Stimulated activated CD8-positive, alpha-beta memory T cell treated with anti-CD3 and anti-CD28 coated beads, Interleukin-7, amount 100 ng/mL, for 24 hours (primary cell): ENCODE data around the gene NUP62.
"Not testable (repeated sequence)": the region's sequence is repeated elsewhere in the genome, so short reads cannot be mapped to it uniquely, and the experiment has no call there.

Source experiments
- DNase-seq: peaks from one replicate; pipeline ENCODE4 v3.0.0-alpha.2; 2020; ENCODE audit warnings: low read depth

Gene NUP62

GRCh38 chr19:49929121-49929610 lies at the start of gene NUP62, which contains the start of gene ATF5:
NUP62 (minus strand) TSS chr19:49929504; CDS start chr19:49909807, 19,697 bp downstream.
ATF5 (plus strand) TSS chr19:49929205; CDS start chr19:49930851, 1,646 bp downstream.
- peak; percentile 89 for DNase-seq

GRCh38 chr19:49978324-49978723 lies 49.0 kb upstream of the NUP62 start:
- no peak for DNase-seq

GRCh38 chr19:49977881-49978280 lies 48.6 kb upstream of the NUP62 start:
- DNase-seq = no peak

- DNase-seq = no peak
Observed at GRCh38 chr19:49977076-49977475, 47.8 kb upstream of the NUP62 start.

GRCh38 chr19:49976496-49976895 lies 47.2 kb upstream of the NUP62 start:
- no peak for DNase-seq

GRCh38 chr19:49975051-49975450 lies 45.7 kb upstream of the NUP62 start:
- DNase-seq = no peak

GRCh38 chr19:49973987-49974386 lies 44.7 kb upstream of the NUP62 start:
- DNase-seq = no peak

GRCh38 chr19:49972841-49973240 lies 43.5 kb upstream of the NUP62 start:
- no peak for DNase-seq

GRCh38 chr19:49971991-49972411 lies 42.7 kb upstream of the NUP62 start:
- DNase-seq = no peak

GRCh38 chr19:49969355-49969754 lies 40.1 kb upstream of the NUP62 start:
- not testable (repeated sequence) for DNase-seq

GRCh38 chr19:49968279-49968922 lies 39.1 kb upstream of the NUP62 start:
- no peak for DNase-seq

- DNase-seq = not testable (repeated sequence)
Observed at GRCh38 chr19:49960980-49961379, 31.7 kb upstream of the NUP62 start, which contains the start of gene SIGLEC11. SIGLEC11 (minus strand) TSS chr19:49961172; CDS start chr19:49961081, 91 bp downstream.

- DNase-seq = not testable (repeated sequence)
Observed at GRCh38 chr19:49959892-49960291, 30.6 kb upstream of the NUP62 start.

GRCh38 chr19:49958596-49958995 lies 29.3 kb upstream of the NUP62 start:
- DNase-seq = not testable (repeated sequence)

- not testable (repeated sequence) for DNase-seq
Observed at GRCh38 chr19:49958144-49958543, 28.8 kb upstream of the NUP62 start.

GRCh38 chr19:49957262-49957915 lies 28.1 kb upstream of the NUP62 start:
- no peak for DNase-seq

GRCh38 chr19:49956115-49956495 lies 26.8 kb upstream of the NUP62 start:
- no peak for DNase-seq

- no peak for DNase-seq
Observed at GRCh38 chr19:49954933-49955332, 25.6 kb upstream of the NUP62 start.

- DNase-seq = no peak
Observed at GRCh38 chr19:49954092-49954829, 25.0 kb upstream of the NUP62 start.

GRCh38 chr19:49953416-49953815 lies 24.1 kb upstream of the NUP62 start:
- DNase-seq = no peak

- no peak for DNase-seq
Observed at GRCh38 chr19:49952906-49953305, 23.6 kb upstream of the NUP62 start.

GRCh38 chr19:49952479-49952836 lies 23.2 kb upstream of the NUP62 start:
- no peak for DNase-seq
